Measurements from ENCODE around the gene ITIH3. TPM values are rescaled to one million over a fixed set of nuclear protein-coding genes. Genes with fewer than 3 reads are reported as not detected.

The ITIH3 gene
- total and polyA plus RNA-seq, 10 of the 15 experiments (the other 5 are each of a cell fraction or from before 2014, with no cell fraction given) = 0.07 to 0.17 (median 0.15) TPM; not detected in 7

DNA sequence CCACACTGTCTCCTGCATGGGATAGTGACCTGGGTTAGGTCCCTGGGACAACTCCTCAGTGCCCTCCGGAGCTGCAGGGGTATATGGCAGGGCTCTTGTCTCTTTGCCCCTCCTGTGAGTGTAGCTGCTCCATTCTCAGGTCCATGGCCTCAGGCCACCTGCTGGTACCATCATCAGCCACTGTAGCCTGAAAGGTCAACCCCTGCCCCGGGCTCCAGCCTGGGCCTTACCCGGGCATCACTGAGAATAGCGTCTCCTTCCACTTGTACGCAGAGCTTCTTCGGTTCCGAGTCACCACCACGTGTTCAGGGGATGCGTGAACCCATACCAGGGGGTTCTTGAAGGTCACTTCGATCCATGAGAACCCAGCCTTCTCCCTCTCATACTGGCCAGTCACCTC is 22.1 kb downstream of the ITIH3 start (continued):
- TF ChIP-seq, protein P1, sequence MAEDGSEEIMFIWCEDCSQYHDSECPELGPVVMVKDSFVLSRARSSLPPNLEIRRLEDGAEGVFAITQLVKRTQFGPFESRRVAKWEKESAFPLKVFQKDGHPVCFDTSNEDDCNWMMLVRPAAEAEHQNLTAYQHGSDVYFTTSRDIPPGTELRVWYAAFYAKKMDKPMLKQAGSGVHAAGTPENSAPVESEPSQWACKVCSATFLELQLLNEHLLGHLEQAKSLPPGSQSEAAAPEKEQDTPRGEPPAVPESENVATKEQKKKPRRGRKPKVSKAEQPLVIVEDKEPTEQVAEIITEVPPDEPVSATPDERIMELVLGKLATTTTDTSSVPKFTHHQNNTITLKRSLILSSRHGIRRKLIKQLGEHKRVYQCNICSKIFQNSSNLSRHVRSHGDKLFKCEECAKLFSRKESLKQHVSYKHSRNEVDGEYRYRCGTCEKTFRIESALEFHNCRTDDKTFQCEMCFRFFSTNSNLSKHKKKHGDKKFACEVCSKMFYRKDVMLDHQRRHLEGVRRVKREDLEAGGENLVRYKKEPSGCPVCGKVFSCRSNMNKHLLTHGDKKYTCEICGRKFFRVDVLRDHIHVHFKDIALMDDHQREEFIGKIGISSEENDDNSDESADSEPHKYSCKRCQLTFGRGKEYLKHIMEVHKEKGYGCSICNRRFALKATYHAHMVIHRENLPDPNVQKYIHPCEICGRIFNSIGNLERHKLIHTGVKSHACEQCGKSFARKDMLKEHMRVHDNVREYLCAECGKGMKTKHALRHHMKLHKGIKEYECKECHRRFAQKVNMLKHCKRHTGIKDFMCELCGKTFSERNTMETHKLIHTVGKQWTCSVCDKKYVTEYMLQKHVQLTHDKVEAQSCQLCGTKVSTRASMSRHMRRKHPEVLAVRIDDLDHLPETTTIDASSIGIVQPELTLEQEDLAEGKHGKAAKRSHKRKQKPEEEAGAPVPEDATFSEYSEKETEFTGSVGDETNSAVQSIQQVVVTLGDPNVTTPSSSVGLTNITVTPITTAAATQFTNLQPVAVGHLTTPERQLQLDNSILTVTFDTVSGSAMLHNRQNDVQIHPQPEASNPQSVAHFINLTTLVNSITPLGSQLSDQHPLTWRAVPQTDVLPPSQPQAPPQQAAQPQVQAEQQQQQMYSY (CRISPR knock-in tag; IDR thresholded peaks at IDR 0.05) = no peak
- TF ChIP-seq JUND (IDR thresholded peaks at IDR 0.05; ENCODE audit: low read depth, low read length) (no peak), TCF7 (IDR thresholded peaks at IDR 0.05; ENCODE audit: borderline replicate concordance) (no peak), SPI1 (IDR thresholded peaks at IDR 0.05; ENCODE audit: borderline replicate concordance, insufficient read depth, low read depth, low read length) (no peak), CHD1 (IDR thresholded peaks at IDR 0.05; ENCODE audit: low read depth, low read length) (no peak)

DNA sequence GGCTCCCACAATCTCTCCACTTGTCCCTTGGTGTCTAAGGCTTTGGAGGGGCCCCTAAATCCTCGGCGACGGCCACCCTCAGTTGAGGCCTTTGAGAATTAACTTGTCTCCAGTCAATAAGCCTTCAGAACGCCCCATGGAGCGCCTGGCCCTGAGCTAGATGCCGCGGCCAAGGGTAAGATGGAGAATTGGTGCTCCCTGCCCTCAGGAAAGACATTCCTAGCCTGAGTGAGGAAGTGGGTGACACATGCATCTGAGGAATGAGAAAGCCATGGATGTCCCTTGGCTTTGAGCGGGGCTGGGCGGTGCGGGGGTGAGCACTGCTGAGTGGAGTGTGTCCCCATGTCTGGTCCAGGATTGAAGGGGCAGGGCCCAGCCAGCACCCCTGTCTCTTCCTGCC is 22.6 kb downstream of the ITIH3 start:
- Histone ChIP-seq H3K4me1 (ENCODE audit: control insufficient read depth, insufficient read depth, low read length) (no peaks in the 10 kb centered on the region), H3K79me2 (ENCODE audit: control insufficient read depth, insufficient read depth, low read length) (no peaks in the 10 kb centered on the region), H3K9ac (ENCODE audit: control insufficient read depth, insufficient read depth, low read length) (no peak overlapping the region), H2AFZ (ENCODE audit: control insufficient read depth, low read depth, low read length) (no peak overlapping the region), H3K9me3 (replicated peaks; ENCODE audit: control insufficient read depth, insufficient read depth, low read length) (no peaks in the 10 kb centered on the region), H3K27ac (ENCODE audit: control insufficient read depth, insufficient read depth) (no peak overlapping the region), H3K4me3 (no peak overlapping the region), H3K27me3 (replicated peaks in 1 of 2; ENCODE audit: control insufficient read depth in 2 of 2, insufficient read depth in 2 of 2, low read length in 1 of 2) (no peaks in the 10 kb centered on the region), H3K36me3 (ENCODE audit: control insufficient read depth in 2 of 2, insufficient read depth in 2 of 2, low read length in 1 of 2) (no peaks in the 10 kb centered on the region), H4K20me1 (ENCODE audit: control insufficient read depth, insufficient read depth) (no peaks in the 10 kb centered on the region), H3K4me2 (ENCODE audit: control insufficient read depth, insufficient read depth) (no peak overlapping the region)
- ATAC-seq (no peak), FAIRE-seq (no peak), DNase-seq (ENCODE audit: low read depth, low spot score) (no peak)
- in situ Hi-C loops (cut with MboI) = no loop called here
- SMC1A ChIA-PET (ENCODE audit: uncharacterized antibody, unreplicated experiment) = no interaction called here
- RAD21 ChIA-PET (ENCODE audit: unreplicated experiment) = no interaction called here
- POLR2A ChIA-PET = no interaction called here
- no TSS peak for BruUV-seq (replicated peaks)
- intact Hi-C loops (cut with micrococcal nuclease; ENCODE audit: unreplicated experiment) = no loop called here
- CTCF ChIA-PET = no interaction called here
- WGBS (ENCODE audit: insufficient coverage, insufficient replicate concordance, low lambda C conversion rate, missing lambda C conversion rate) = 85% methylated on average over 10 of the region's 10 CpGs
- TF ChIP-seq PML (IDR thresholded peaks at IDR 0.05; ENCODE audit: low read length) = no peak
- TF ChIP-seq, protein P2, sequence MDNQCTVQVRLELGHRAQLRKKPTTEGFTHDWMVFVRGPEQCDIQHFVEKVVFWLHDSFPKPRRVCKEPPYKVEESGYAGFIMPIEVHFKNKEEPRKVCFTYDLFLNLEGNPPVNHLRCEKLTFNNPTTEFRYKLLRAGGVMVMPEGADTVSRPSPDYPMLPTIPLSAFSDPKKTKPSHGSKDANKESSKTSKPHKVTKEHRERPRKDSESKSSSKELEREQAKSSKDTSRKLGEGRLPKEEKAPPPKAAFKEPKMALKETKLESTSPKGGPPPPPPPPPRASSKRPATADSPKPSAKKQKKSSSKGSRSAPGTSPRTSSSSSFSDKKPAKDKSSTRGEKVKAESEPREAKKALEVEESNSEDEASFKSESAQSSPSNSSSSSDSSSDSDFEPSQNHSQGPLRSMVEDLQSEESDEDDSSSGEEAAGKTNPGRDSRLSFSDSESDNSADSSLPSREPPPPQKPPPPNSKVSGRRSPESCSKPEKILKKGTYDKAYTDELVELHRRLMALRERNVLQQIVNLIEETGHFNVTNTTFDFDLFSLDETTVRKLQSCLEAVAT (IDR thresholded peaks at IDR 0.05) = no peak
- TF ChIP-seq HDAC6 (IDR thresholded peaks at IDR 0.05; ENCODE audit: unreplicated experiment) = no peak
- no peak for TF ChIP-seq NR2F1 (conservative IDR thresholded peaks at IDR 0.05)
- no peak for TF ChIP-seq CBX3 (IDR thresholded peaks at IDR 0.05; ENCODE audit: borderline replicate concordance, low read depth)
- TF ChIP-seq, protein P3, sequence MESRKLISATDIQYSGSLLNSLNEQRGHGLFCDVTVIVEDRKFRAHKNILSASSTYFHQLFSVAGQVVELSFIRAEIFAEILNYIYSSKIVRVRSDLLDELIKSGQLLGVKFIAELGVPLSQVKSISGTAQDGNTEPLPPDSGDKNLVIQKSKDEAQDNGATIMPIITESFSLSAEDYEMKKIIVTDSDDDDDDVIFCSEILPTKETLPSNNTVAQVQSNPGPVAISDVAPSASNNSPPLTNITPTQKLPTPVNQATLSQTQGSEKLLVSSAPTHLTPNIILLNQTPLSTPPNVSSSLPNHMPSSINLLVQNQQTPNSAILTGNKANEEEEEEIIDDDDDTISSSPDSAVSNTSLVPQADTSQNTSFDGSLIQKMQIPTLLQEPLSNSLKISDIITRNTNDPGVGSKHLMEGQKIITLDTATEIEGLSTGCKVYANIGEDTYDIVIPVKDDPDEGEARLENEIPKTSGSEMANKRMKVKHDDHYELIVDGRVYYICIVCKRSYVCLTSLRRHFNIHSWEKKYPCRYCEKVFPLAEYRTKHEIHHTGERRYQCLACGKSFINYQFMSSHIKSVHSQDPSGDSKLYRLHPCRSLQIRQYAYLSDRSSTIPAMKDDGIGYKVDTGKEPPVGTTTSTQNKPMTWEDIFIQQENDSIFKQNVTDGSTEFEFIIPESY (IDR thresholded peaks at IDR 0.05) = no peak
- no peak for TF ChIP-seq MEF2A (IDR thresholded peaks at IDR 0.05; ENCODE audit: insufficient read depth, low read depth, low read length)
- TF ChIP-seq BMI1 (IDR thresholded peaks at IDR 0.05; ENCODE audit: borderline replicate concordance) = no peak
- TF ChIP-seq RUNX3 (IDR thresholded peaks at IDR 0.05; ENCODE audit: low read length) = no peak
